Ishikawa (cell line): ENCODE data around the gene SYNC.

ENCODE experiments used
- CEBPB ChIP-seq: IDR thresholded peaks from 2 replicates; pipeline ENCODE4 v1.6.1; 2012
- CREB1 ChIP-seq: IDR thresholded peaks from 2 replicates; pipeline ENCODE4 v1.6.1; 2012; ENCODE audit warnings: low read depth
- EGR1 ChIP-seq: IDR thresholded peaks from 2 replicates; pipeline ENCODE4 v1.6.1; 2012
- EP300 ChIP-seq: IDR thresholded peaks from 2 replicates; pipeline ENCODE4 v1.6.1; 2012; ENCODE audit warnings: borderline replicate concordance
- FOXM1 ChIP-seq: IDR thresholded peaks from 2 replicates; pipeline ENCODE4 v1.6.1; 2012; ENCODE audit warnings: low read depth, borderline replicate concordance
- NFIC ChIP-seq: IDR thresholded peaks from 2 replicates; pipeline ENCODE4 v1.6.1; 2012
- RAD21 ChIP-seq: IDR thresholded peaks from 2 replicates; pipeline ENCODE4 v1.6.1; 2012; ENCODE audit warnings: low read depth
- TAF1 ChIP-seq: IDR thresholded peaks from 2 replicates; pipeline ENCODE4 v1.6.1; 2012; ENCODE audit warnings: low read depth, mild to moderate bottlenecking
- TCF12 ChIP-seq: IDR thresholded peaks from 2 replicates; pipeline ENCODE4 v1.6.1; 2012; ENCODE audit warnings: low read depth
- TEAD4 ChIP-seq: IDR thresholded peaks from 2 replicates; pipeline ENCODE4 v1.6.1; 2012
- YY1 ChIP-seq: IDR thresholded peaks from 2 replicates; pipeline ENCODE4 v1.6.1; 2012; ENCODE audit warnings: low read depth
- ZBTB7A ChIP-seq: IDR thresholded peaks from 2 replicates; pipeline ENCODE4 v1.6.1; 2012; ENCODE audit warnings: low read depth
- TF ChIP-seq, protein P1 (sequence below): IDR thresholded peaks from 2 replicates; pipeline ENCODE4 v1.6.1; 2012
- TF ChIP-seq, protein P2 (sequence below): IDR thresholded peaks from 2 replicates; pipeline ENCODE4 v1.6.1; 2012; ENCODE audit warnings: low read depth, mild to moderate bottlenecking
- TF ChIP-seq, protein P3 (sequence below): IDR thresholded peaks from 2 replicates; pipeline ENCODE4 v1.6.1; 2012

The SYNC gene

GRCh38 chr1:32736812-32737791, 34.5 kb upstream of the SYNC start:
- TF ChIP-seq CEBPB: no peak
- TF ChIP-seq, protein P1, sequence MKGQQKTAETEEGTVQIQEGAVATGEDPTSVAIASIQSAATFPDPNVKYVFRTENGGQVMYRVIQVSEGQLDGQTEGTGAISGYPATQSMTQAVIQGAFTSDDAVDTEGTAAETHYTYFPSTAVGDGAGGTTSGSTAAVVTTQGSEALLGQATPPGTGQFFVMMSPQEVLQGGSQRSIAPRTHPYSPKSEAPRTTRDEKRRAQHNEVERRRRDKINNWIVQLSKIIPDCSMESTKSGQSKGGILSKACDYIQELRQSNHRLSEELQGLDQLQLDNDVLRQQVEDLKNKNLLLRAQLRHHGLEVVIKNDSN: 0 out of 2 replicates have a peak, but pooled peaks have one; percentile 25

DNA sequence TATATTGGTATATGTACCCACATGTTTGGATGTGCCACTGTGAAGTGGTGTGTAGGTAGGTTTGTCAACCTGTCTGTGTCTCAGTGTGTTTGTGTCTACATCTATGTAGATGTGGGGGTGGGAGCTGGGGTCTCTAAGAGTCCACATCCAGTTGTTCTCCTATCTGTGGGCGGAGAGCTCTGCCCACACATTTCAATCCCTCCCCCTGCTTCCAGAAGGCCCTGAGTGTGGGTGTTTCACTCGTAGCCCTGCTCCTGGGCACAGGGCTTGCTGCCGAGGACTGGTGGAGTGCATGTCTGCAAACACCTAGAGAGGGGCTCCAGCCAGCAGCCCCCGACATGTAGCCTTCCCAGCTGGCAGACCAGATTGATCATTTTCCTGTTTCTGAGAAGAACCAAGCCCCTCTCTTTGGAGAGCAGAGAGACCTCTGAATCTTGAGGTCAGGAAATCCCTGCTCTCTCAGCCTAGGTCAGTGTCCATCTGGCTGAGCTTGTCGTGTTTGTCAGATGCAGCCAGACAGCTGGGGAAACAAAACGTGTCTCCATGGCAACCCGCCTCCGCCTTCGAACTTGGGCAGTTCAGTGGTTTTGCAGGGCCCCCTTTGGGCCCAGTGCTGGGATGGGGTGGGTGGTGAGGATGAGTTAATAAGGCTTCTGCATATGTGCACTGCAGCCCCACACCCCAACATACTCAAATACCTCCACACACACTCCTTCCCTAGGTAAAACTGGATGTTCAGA, 31.2 kb upstream of the SYNC start:
- no peak for TF ChIP-seq TAF1
- TF ChIP-seq, protein P2, sequence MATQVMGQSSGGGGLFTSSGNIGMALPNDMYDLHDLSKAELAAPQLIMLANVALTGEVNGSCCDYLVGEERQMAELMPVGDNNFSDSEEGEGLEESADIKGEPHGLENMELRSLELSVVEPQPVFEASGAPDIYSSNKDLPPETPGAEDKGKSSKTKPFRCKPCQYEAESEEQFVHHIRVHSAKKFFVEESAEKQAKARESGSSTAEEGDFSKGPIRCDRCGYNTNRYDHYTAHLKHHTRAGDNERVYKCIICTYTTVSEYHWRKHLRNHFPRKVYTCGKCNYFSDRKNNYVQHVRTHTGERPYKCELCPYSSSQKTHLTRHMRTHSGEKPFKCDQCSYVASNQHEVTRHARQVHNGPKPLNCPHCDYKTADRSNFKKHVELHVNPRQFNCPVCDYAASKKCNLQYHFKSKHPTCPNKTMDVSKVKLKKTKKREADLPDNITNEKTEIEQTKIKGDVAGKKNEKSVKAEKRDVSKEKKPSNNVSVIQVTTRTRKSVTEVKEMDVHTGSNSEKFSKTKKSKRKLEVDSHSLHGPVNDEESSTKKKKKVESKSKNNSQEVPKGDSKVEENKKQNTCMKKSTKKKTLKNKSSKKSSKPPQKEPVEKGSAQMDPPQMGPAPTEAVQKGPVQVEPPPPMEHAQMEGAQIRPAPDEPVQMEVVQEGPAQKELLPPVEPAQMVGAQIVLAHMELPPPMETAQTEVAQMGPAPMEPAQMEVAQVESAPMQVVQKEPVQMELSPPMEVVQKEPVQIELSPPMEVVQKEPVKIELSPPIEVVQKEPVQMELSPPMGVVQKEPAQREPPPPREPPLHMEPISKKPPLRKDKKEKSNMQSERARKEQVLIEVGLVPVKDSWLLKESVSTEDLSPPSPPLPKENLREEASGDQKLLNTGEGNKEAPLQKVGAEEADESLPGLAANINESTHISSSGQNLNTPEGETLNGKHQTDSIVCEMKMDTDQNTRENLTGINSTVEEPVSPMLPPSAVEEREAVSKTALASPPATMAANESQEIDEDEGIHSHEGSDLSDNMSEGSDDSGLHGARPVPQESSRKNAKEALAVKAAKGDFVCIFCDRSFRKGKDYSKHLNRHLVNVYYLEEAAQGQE: no peak
- TF ChIP-seq ZBTB7A: no peak
- TF ChIP-seq, protein P3, sequence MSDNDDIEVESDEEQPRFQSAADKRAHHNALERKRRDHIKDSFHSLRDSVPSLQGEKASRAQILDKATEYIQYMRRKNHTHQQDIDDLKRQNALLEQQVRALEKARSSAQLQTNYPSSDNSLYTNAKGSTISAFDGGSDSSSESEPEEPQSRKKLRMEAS: no peak
- TF ChIP-seq RAD21: no peak
- TF ChIP-seq TEAD4: no peak
- no peak for TF ChIP-seq CREB1

- TF ChIP-seq TCF12 (no peak), RAD21 (no peak), CEBPB (no peak), FOXM1 (no peak), EGR1 (no peak), ZBTB7A (no peak), CREB1 (no peak), TAF1 (no peak), TEAD4 (no peak), YY1 (no peak), EP300 (no peak), NFIC (no peak)
- TF ChIP-seq, protein P1: no peak
- TF ChIP-seq, protein P3: no peak
- TF ChIP-seq, protein P2: no peak
These were observed 26.9 kb upstream of the SYNC start for GRCh38 chr1:32729254-32730046.

- TF ChIP-seq EP300 (no peak), ZBTB7A (no peak), RAD21 (no peak), EGR1 (no peak), TEAD4 (no peak), YY1 (no peak), NFIC (no peak), CEBPB (no peak), TAF1 (no peak), FOXM1 (no peak), CREB1 (no peak)
- TF ChIP-seq, protein P2: no peak
- TF ChIP-seq, protein P1: no peak
These were observed 26.0 kb upstream of the SYNC start for GRCh38 chr1:32728413-32729077.
